Urinary bladder (tissue), 4 donors: ENCODE data around the gene ANTXRL. TPM values are rescaled to one million over a fixed set of nuclear protein-coding genes. Genes with fewer than 3 reads are reported as not detected.
A peak's percentile ranks its signal among the peaks of the same experiment; 100 is the strongest.
"Not testable (repeated sequence)": the region's sequence is repeated elsewhere in the genome, so short reads cannot be mapped to it uniquely, and the experiment has no call there.

Source experiments
- DNase-seq: peaks from one replicate; pipeline ENCODE4 v3.0.0-alpha.2; 2015; ENCODE audit errors: extremely low spot score
- H3K27ac ChIP-seq: one replicate; pipeline ENCODE4 v1.5.1; 2013; ENCODE audit warnings: low read depth, mild to moderate bottlenecking, moderate library complexity
- H3K36me3 ChIP-seq: one replicate; pipeline ENCODE4 v1.6.1; 2013; ENCODE audit warnings: mild to moderate bottlenecking, moderate library complexity; ENCODE audit not compliant: insufficient read depth
- H3K4me1 ChIP-seq: one replicate; pipeline ENCODE4 v1.6.1; 2013; ENCODE audit warnings: mild to moderate bottlenecking, moderate library complexity; ENCODE audit not compliant: insufficient read depth
- H3K4me3 ChIP-seq: one replicate; pipeline ENCODE4 v1.5.1; 2013; ENCODE audit warnings: low read depth, low read length
- WGBS: extraction: QIAGEN DNeasy Blood & Tissue Kit; methylation state at CpG from one replicate; pipeline ENCODE4 v1.1.7; 2013; 5-methylcytosine and 5-hydroxymethylcytosine counted together
- polyA plus RNA-seq: library from polyadenylated mRNA; stranded (reverse); fragments of 200-250 nt; gene quantifications from one replicate; pipeline ENCODE4 v1.2.3, GENCODE V29; 2013
- total RNA-seq: library from RNA; depleted of rRNA; stranded (reverse); fragments of >200 nt; gene quantifications from one replicate; pipeline ENCODE4 v1.2.3, GENCODE V29; 2014
- donor health status: healthy with polysubstance abuse.
- donor health status: healthy.

The ANTXRL gene
- total and polyA plus RNA-seq, 2 donors, result 0.44 TPM; not detected in 1

DNA sequence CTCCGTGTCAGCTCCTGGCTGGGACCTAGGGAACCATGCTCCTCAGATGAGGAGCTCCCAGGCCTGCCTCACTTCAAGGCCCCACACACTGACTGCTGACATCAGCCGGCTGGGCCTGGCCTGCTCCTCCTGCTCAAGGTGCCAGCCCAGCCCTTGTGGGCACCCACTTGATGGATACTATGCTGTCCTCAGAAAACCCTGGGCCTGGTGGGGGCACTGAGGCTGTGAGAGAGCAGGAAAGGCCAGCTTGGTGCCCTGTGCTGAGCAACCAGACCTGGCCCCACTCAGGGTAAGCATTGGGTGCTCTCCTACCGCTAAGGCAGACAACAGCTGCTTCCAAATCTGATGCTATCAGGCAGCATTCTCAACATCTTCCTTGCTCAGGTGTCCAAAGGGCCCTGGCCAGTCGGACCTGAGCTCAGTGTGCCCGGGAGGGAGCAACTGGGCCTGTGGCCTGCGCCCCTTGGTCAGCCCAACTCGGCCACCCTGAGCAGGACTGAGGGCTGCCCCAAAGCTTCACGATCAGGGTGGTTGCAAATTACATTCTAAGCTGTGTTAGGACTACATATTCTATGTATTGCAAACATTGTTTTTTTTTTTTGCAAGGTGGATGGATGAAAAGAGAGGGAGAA, 21.9 kb upstream of the ANTXRL start:
- no peak overlapping the region for H3K27ac ChIP-seq
- no peaks in the 10 kb centered on the region for H3K36me3 ChIP-seq
- no peak for DNase-seq
- H3K4me1 ChIP-seq, result no peaks in the 10 kb centered on the region
- H3K4me3 ChIP-seq, result no peak overlapping the region
- 89% methylated on average over 8 of the region's 8 CpGs for WGBS

DNA sequence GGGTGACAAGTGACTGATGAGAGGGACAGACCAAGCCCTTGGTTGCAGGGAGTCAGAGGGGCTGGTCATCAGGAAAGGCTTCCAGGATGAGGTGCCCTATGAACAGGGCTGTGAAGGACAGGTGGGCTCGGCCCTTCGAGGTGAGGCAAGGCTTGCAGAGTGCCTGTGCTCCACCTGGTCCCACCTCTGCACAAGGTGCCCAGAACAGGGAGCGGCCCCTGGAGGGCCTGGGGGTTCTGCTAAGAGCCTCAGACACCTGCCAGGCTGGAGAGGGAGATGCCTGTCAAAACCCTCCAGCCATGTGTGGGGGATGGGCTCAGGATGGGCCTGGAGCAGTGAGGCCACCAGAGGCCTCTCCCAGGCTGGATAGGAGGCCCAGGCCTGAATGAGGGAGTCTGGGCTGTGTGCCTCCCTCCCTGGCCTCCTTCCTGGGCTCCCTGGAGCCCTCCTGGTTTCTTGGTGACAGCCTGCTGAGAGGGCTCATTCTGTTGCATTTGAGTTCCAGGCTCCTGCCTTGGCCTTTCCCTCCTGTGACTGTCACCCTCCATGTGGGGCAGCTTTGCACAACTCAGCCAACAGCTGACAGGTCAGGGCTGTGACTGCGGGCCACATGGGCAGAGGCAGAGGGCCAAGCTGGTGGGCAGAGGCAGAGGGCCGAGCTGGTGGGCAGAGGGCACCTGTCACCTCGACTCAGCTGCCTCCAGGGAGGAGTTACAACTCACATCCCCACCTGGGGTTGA, 21.1 kb upstream of the ANTXRL start:
- H3K36me3 ChIP-seq, H3K4me3 ChIP-seq, H3K27ac ChIP-seq, DNase-seq, H3K4me1 ChIP-seq: not testable (repeated sequence)
- 90% methylated on average over 6 of the region's 6 CpGs for WGBS

- Histone ChIP-seq H3K27ac (no peak overlapping the region), H3K4me3 (no peak overlapping the region), H3K36me3 (no peaks in the 10 kb centered on the region), H3K4me1 (no peaks in the 10 kb centered on the region)
- WGBS, result 82% methylated on average over 21 of the region's 21 CpGs
- no peak for DNase-seq
Measured at GRCh38 chr10:46266306-46266985, 20.4 kb upstream of the ANTXRL start.

DNA sequence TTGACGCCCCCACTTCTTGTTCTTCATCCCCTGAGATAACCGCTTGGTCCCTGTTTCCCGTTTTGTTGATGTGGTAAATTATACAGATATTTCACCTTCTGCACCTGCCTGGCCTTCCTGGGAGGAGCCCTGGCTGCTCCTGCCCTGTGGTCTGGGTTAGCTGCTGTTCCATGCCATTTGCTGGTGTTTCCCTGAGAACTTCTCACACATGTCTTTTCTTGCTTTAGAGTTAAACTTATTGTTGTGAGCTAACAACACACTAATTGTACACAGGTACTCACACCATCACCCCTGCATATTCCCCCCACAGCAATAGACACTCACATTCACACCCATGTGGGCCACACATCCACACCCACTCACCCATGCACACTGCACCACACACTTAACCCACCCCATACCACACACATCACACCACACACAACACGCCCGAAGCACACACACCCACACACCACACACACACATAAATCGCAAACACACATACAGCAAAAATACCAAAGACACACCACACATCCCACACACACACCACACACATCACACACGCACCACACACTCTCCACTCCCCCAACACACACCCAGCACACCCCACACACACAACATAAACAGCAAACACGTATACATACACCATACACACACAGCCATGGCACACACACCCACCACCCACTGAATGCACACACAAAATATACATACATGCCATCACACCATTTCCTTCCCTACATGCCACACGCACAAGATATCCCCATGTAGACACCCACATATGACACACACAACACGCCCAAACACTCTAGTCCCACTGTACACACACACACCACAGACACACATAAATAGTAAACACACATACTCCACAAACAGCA, 19.4 kb upstream of the ANTXRL start:
- no peaks in the 10 kb centered on the region for H3K4me1 ChIP-seq
- H3K27ac ChIP-seq, result no peak overlapping the region
- H3K4me3 ChIP-seq, result no peak overlapping the region
- 77% methylated on average over 10 of the region's 10 CpGs for WGBS
- H3K36me3 ChIP-seq, result no peaks in the 10 kb centered on the region
- no peak for DNase-seq

GRCh38 chr10:46268076-46268881, 18.5 kb upstream of the ANTXRL start:
- no peak for DNase-seq
- no peaks in the 10 kb centered on the region for H3K36me3 ChIP-seq
- peak overlapping the region; percentile 22 for H3K4me3 ChIP-seq
- no peaks in the 10 kb centered on the region for H3K4me1 ChIP-seq
- WGBS, result 64% methylated on average over 10 of the region's 10 CpGs
- no peak overlapping the region for H3K27ac ChIP-seq

GRCh38 chr10:46269554-46270053, 17.2 kb upstream of the ANTXRL start:
- 74% methylated on average over 3 of the region's 3 CpGs for WGBS
- H3K4me1 ChIP-seq, H3K4me3 ChIP-seq, DNase-seq, H3K27ac ChIP-seq, H3K36me3 ChIP-seq: not testable (repeated sequence)

GRCh38 chr10:46270086-46270811, 16.5 kb upstream of the ANTXRL start:
- H3K27ac ChIP-seq, result no peak overlapping the region
- no peak overlapping the region for H3K4me3 ChIP-seq
- 75% methylated on average over 7 of the region's 7 CpGs for WGBS
- no peak for DNase-seq
- H3K4me1 ChIP-seq, result no peaks in the 10 kb centered on the region
- no peaks in the 10 kb centered on the region for H3K36me3 ChIP-seq

GRCh38 chr10:46270963-46271530, 15.8 kb upstream of the ANTXRL start:
- not testable (repeated sequence) for H3K4me1 ChIP-seq, H3K27ac ChIP-seq, DNase-seq, H3K4me3 ChIP-seq, H3K36me3 ChIP-seq
- WGBS, result 91% methylated on average over 7 of the region's 7 CpGs

DNA sequence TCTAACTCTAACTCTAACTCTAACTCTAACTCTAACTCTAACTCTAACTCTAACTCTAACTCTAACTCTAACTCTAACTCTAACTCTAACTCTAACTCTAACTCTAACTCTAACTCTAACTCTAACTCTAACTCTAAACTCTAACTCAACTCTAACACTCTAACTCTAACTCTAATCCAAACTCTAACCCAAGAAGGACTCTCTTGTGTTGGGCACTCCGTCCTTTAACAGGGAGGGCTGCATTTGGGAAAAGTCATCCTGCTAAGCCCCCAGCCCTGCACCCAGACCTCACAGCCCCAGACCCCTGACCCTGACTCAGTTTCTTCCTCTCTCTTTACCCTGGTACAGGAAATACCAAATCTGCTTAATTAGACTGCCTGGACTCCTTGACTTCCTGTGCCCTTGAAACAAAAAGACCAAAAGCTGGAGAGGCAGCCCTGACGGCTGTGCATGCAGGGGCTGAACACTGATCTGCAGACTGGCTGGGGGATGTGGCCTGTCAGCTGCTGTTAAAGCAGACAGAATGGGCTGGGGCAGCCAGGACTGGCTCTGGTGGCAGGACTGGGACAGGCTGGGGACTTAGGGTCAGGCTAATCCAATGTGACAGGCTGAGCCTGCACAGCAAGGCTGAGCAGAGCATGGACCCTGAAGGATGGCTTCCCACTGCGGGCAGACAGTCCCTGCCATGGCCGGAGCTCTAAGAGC, 14.8 kb upstream of the ANTXRL start:
- DNase-seq, H3K4me1 ChIP-seq, H3K4me3 ChIP-seq, H3K27ac ChIP-seq, H3K36me3 ChIP-seq: not testable (repeated sequence)
- WGBS, result 43% methylated on average over 4 of the region's 4 CpGs

DNA sequence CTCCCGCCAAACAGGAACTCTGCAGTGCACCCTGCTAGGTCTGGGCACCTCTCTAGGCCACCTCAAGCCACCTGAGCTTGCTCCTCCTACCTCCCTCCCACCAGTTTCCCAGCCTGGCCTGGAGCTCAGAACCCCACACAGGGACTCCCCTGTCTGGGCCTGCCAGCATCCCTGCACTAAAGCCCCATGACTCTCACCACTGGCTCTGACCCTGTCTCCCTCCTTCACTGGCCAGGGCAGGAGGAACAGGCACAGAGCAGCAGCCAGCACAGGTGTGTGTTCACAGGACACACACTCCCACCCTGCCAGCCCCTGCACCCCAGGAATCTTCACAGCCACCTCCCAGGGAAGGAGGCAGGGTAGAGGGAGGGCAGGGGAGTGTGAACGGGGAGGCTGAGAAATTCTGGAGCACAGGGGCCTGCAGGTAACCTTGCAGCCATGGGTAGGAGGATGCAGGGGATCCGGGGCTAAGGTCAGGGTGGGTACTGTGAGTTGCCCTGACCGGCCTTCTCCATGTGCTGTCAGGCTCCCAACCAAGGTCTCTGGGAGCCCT, 13.9 kb upstream of the ANTXRL start:
- Histone ChIP-seq H3K27ac (no peak overlapping the region), H3K36me3 (no peaks in the 10 kb centered on the region), H3K4me3 (no peak overlapping the region), H3K4me1 (no peaks in the 10 kb centered on the region)
- no peak for DNase-seq
- WGBS, result 65% methylated on average over 4 of the region's 4 CpGs
